ENCODE data around the gene GRB10.

The GRB10 gene

GRCh38 chr7:50793120-50793946 lies 10.6 kb upstream of the GRB10 start:
- H3K4me3 ChIP-seq (ENCODE audit: low read length), result no peak overlapping the region

DNA sequence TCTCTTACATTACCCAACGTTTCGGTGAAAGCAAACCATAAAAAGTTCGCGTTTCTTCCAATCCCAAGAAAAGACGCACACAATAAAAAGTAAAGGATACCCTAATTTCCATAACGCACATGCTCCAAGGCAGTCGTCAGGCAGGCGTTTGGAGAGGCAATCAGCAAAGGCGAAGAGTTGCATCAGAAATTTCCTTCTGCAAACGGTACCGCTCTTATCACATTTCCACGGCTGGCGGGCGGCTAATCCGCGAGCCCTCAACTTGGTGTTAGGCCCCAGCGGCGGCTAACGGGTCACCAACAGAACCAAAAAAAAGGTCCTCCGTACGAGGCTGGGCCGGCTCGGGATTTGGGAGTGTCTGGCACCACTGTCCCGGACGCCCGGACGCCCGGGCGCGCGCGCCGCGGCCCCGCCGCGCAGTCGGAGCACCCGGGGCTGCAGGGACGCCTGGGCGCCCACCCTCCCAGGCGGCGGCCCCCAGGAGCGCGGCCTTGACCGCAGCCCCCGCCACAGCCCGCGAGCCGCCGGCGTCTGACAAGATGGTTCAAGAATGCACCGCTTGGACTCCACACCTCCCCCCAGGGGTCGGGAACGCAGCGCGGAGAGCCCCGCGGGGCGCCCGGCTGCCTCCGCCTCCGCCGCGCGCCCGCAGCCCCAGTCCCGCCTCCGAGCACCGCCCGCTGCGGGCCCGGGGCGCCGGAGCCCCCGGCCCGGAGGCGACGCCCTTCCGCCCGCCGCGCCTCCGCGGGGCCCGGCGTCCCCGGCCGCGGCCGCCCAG lies 9.8 kb upstream of the GRB10 start:
- peak overlapping the region; percentile 6; the same call in 1 of the 2 replicates for H3K4me3 ChIP-seq (ENCODE audit: low read length)
- TF ChIP-seq ZNF274 (IDR thresholded peaks at IDR 0.05; ENCODE audit: low read depth, low read length), result no peak

More at GRCh38 chr7:50793120-50793946, 10.6 kb upstream of the GRB10 start:
- TF ChIP-seq ZNF274 (IDR thresholded peaks at IDR 0.05; ENCODE audit: low read depth, low read length), result no peak

GRCh38 chr7:50791938-50792341 lies 9.2 kb upstream of the GRB10 start:
- peak overlapping the region; percentile 6; the same call in 1 of the 2 replicates for H3K4me3 ChIP-seq (ENCODE audit: low read length)
- TF ChIP-seq ZNF274 (IDR thresholded peaks at IDR 0.05; ENCODE audit: low read depth, low read length), result no peak

- no peak overlapping the region; the same call in 1 of the 2 replicates for H3K4me3 ChIP-seq (ENCODE audit: low read length)
- no peak for TF ChIP-seq ZNF274 (IDR thresholded peaks at IDR 0.05; ENCODE audit: low read depth, low read length)
These were observed 8.8 kb upstream of the GRB10 start for GRCh38 chr7:50791363-50791937.

GRCh38 chr7:50790381-50790780 lies 7.7 kb upstream of the GRB10 start:
- no peak for TF ChIP-seq ZNF274 (IDR thresholded peaks at IDR 0.05; ENCODE audit: low read depth, low read length)
- no peak overlapping the region for H3K4me3 ChIP-seq (ENCODE audit: low read length)

GRCh38 chr7:50788382-50788781 lies 5.7 kb upstream of the GRB10 start:
- H3K4me3 ChIP-seq (ENCODE audit: low read length), result no peak overlapping the region
- TF ChIP-seq ZNF274 (IDR thresholded peaks at IDR 0.05; ENCODE audit: low read depth, low read length), result no peak

- no peak overlapping the region for H3K4me3 ChIP-seq (ENCODE audit: low read length)
- no peak for TF ChIP-seq ZNF274 (IDR thresholded peaks at IDR 0.05; ENCODE audit: low read depth, low read length)
These were observed 5.1 kb upstream of the GRB10 start for GRCh38 chr7:50787825-50788224.

- H3K4me3 ChIP-seq (ENCODE audit: low read length), result no peak overlapping the region
These were observed 2.6 kb upstream of the GRB10 start for GRCh38 chr7:50785346-50785745.

GRCh38 chr7:50783801-50784507 lies 1.3 kb upstream of the GRB10 start:
- TF ChIP-seq ZNF274 (IDR thresholded peaks at IDR 0.05; ENCODE audit: low read depth, low read length), result no peak

More at GRCh38 chr7:50785346-50785745, 2.6 kb upstream of the GRB10 start:
- no peak for TF ChIP-seq ZNF274 (IDR thresholded peaks at IDR 0.05; ENCODE audit: low read depth, low read length)

GRCh38 chr7:50783303-50783702 lies 607 bp upstream of the GRB10 start:
- H3K4me3 ChIP-seq (ENCODE audit: low read length), result no peak overlapping the region
- no peak for TF ChIP-seq ZNF274 (IDR thresholded peaks at IDR 0.05; ENCODE audit: low read depth, low read length)

More at GRCh38 chr7:50783801-50784507, 1.3 kb upstream of the GRB10 start:
- H3K4me3 ChIP-seq (ENCODE audit: low read length), result no peak overlapping the region

- TF ChIP-seq ZNF274 (IDR thresholded peaks at IDR 0.05; ENCODE audit: low read depth, low read length), result no peak
- H3K4me3 ChIP-seq (ENCODE audit: low read length), result no peak overlapping the region
These were observed 1.1 kb downstream of the GRB10 start for GRCh38 chr7:50781381-50782293.

GRCh38 chr7:50780436-50780835 lies 2.3 kb downstream of the GRB10 start:
- TF ChIP-seq ZNF274 (IDR thresholded peaks at IDR 0.05; ENCODE audit: low read depth, low read length), result no peak
- no peak overlapping the region for H3K4me3 ChIP-seq (ENCODE audit: low read length)

- no peak for TF ChIP-seq ZNF274 (IDR thresholded peaks at IDR 0.05; ENCODE audit: low read depth, low read length)
- H3K4me3 ChIP-seq (ENCODE audit: low read length), result no peak overlapping the region
These were observed 3.3 kb downstream of the GRB10 start for GRCh38 chr7:50779427-50779826.
